GM23248 (cell line): ENCODE measurements around the gene RFTN1.

Source experiments
- EZH2 ChIP-seq: fragments of 200-600 bp; sonication (generic); IDR thresholded peaks from 2 replicates; pipeline ENCODE4 v1.6.1; 2018; ENCODE audit warnings: antibody characterized with exemption, mild to moderate bottlenecking; ENCODE audit not compliant: insufficient read depth, poor library complexity, severe bottlenecking
- EZH2phosphoT487 ChIP-seq: fragments of 200-600 bp; sonication (generic); IDR thresholded peaks from 2 replicates; pipeline ENCODE4 v1.6.1; 2018; ENCODE audit warnings: antibody characterized with exemption, moderate library complexity, mild to moderate bottlenecking, low read depth; ENCODE audit not compliant: insufficient read depth

- no peak for TF ChIP-seq EZH2
- no peak for TF ChIP-seq EZH2phosphoT487
These were observed at the start of gene RFTN1 for GRCh38 chr3:16513141-16514020.
